NK-92 (cell line): Measurements from ENCODE around the gene RDH8.
"Not testable (repeated sequence)": the region's sequence is repeated elsewhere in the genome, so short reads cannot be mapped to it uniquely, and the experiment has no call there.

ENCODE experiments used
- DNase-seq: peaks from one replicate; lab custom pipeline; 2025; ENCODE audit not compliant: unreplicated experiment; lab: John Stamatoyannopoulos, UW

The RDH8 gene

DNA sequence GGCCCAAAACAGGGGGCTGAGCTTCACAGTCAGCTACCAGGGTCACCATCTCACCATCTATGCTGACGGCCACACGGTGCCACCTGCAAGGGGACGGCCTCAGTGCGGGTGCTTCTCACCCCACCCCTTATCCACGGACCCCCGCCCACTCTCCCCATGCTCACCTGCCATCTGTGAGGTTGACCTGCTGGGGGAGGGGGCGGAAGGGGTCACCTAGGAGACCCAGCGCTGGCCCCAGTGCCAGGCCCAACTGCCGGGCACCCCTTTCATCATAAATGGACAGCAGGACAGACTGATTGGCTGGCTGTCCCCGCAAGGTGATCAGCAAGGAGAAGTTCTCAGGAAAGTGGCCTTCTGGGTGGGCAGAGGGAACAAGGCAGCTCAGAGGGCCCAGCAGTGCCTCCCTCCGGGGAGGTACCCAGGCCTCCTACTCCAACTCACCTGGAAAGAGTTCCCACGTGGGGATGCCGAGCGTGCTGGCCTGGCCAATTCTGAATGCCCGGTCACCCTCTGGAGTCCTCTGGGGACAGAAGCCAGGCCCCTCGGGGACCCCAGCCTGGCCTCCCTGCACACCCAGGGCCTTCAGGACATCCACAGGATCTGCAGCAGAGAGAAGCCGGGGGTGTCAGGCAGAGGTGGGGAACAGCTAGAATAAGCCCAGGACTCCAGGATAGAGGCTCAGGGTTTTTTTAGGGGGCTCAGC lies 7.5 kb upstream of the RDH8 start:
- DNase-seq = no peak

- DNase-seq = no peak
These were observed 7.0 kb upstream of the RDH8 start for GRCh38 chr19:10006335-10006708.

DNA sequence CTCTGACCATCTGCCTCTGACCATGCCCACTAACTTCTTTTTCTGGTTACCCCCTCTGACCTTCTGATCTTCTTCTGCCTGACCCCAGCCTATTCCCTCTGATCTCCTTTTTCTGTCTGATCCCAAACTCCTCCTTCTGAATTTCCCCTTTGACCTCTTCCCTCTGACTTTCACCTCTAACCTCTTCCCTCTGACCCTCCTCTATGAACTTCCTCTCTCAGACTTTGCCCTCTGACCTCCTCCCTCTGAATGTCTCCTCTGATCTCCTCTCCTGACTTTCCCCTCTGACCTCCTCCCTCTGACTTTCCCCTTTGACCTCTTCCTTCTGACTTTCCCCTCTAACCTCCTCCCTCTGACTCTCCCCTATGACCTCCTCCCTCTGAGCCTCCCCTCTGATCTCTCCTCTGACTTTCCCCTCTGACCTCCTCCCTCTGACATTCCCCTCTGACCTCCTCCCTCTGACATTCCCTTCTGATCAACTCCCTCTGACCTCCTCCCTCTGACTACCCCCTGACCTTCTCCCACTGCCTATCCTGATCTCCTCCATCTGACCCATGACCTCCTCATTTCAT lies 6.4 kb upstream of the RDH8 start:
- DNase-seq = no peak

- DNase-seq = no peak
These were observed 5.7 kb upstream of the RDH8 start for GRCh38 chr19:10007371-10008183.

DNA sequence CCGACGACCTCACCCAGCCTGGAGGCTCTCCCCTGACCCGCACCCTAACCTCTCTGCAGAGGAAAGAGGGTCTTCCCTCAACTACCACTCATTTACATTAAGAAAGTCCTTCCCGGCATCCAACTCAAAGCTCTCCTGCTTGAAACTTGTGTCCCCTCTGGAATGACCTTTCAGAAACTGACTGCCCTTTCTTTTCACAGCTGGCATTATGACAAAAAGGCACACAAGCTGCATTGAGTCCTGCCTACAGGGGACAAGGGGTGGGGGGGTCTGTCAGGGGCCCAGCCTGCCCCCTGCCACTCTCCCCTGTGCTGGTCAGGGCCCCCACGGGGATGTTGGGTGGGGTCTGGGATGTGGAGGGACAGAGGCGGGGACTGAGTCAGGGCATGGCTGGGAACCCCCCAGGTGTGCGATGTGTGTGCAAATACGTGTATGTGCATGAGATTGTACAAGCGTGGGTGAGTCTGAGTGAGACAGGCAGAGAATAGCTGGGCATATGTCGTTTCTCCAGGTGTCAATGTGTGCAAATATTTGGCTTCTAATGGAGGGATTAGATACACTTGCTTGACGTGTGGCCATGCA lies 5.0 kb upstream of the RDH8 start:
- DNase-seq = no peak

GRCh38 chr19:10009714-10010224 lies 3.5 kb upstream of the RDH8 start:
- DNase-seq = no peak

DNA sequence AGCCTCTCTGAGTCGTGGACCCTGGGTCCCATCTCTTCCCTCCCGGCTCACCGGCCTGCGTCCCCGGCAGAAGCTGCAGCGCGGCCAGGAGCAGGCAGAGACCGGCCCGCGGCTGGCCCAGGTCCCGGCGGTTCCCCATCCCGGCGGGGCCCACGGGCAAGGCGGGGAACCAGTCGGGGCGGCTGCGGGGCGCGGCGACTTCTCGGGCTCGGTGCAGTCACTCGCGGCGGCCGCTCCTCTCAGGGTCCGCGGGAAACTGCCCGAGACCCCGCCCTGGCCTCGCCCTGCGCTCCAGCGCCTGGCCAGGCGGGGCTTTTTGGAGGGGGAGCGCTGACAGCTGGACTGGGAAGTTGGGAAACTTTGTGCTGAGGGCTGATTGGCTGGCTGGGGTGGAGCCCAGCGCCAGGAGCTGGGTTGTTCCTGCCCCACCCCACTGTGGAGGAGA lies 3.0 kb upstream of the RDH8 start, which contains the start of gene COL5A3:
COL5A3 (minus strand) TSS at position 258 of the 445 bp plus-strand sequence; CDS start at position 139, 119 bp downstream.
- no peak for DNase-seq

- DNase-seq = no peak
These were observed 2.3 kb upstream of the RDH8 start for GRCh38 chr19:10010939-10011338.

DNA sequence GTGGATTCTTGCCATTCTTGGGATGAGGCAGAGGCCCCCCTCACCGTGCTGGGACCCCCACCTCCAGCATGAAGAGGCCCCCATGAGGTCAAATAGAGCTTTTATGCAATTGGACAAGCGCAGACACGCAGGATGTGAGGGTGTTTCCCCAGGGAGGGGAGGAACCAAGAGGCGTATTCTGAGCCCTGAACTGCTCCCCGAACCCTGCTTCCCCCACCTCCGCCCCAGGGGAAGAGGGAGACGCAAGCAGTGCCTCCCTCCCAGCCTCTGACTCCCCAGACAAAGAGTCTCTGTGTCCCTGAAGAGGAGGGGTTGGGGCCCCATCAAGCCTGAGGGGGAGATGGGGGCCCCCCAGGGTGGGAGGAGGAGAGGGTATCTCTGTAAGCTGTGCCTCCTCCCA lies 1.3 kb upstream of the RDH8 start:
- DNase-seq = no peak

- no peak for DNase-seq
These were observed 743 bp downstream of the RDH8 start for GRCh38 chr19:10013834-10014618.

- DNase-seq = no peak
These were observed 5.0 kb downstream of the RDH8 start for GRCh38 chr19:10018263-10018662.

- no peak for DNase-seq
These were observed 5.5 kb downstream of the RDH8 start for GRCh38 chr19:10018786-10019185.

DNA sequence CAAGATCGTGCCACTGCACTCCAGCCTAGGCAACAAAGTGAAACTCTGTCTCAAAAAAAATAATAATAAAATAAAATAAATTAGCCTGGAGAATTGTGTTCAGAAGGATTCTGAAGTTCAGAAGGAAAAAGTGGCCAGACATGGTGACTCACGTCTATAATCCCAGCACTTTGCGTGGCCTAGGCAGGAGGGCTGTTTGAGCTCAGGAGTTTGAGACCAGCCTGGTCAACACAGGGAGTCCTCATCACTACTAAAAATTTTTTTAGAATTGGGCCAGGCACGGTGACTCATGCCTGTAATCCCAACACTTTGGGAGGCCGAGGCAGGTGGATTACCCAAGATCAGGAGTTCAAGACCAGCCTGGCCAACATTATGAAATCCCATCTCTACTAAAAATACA lies 6.0 kb downstream of the RDH8 start:
- no peak for DNase-seq

DNA sequence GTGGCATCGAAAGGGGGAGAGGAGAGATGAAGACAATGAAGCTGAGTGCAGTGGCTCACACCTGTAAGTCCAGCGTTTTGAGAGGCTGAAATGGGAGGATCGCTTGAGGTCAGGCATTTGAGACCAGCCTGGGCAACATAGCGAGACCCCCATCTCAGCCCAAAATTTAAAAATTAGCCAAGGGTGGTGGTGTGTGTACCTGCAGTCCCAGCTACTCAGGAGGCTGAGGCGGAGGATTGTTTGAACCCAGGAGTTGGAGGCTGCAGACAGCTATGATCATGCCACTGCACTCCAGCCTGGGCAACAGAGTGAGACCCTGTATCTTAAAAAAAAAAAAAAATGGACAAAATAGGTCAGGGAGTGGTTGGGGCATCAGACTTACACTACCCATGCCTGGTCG lies 7.6 kb downstream of the RDH8 start:
- no peak for DNase-seq

DNA sequence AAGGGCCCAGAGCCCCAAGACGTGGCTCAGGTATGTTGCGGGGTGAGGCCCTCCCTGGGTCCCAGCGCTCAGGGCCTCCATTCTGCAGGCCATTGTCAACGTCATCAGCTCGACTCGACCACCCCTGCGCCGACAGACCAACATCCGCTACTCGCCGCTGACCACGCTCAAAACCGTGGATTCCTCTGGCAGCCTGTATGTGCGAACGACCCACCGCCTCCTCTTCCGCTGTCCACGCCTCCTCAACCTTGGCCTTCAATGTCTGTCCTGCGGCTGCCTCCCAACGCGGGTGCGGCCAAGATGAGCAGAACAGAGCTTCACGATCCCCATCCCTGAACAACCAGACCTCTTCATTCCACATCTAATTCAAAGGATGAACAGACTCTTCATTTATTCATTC lies 8.2 kb downstream of the RDH8 start:
- DNase-seq = no peak

DNA sequence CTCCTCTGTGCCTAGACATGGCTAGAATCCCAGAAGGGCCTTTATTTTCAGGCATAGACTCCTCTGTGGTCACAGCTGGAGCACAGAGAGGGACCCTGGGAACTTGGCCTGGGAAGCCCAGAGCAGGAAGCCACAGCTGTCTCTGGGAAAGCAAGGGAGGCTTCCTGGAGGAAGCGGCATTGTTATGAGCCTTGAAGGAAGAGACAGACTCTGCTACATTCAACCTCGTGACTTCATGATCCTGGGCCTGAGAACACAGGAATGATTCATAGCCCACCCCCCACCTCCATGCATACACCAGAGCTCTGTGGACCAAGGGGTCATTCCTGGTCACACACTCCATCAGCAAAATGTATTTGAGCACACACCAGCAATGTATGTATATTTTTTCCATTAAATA lies 8.6 kb downstream of the RDH8 start:
- no peak for DNase-seq

DNA sequence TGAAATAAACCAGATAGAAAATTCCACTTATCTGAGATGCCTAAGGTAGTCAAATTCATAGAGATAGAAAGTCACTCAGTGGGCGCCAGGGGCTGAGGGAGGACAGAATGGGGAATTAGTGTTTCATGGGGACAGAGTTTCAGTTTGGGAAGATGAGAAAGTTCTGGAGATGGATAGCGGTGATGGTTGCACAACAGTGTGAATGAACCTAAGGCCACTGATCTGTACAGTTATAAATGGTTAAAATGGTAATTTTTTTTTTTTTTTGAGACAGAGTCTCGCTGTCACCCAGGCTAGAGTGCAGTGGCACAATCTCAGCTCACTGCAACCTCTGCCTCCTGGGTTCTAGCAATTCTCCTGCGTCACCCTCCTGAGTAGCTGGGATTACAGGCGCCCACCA lies 9.8 kb downstream of the RDH8 start:
- DNase-seq = not testable (repeated sequence)

DNA sequence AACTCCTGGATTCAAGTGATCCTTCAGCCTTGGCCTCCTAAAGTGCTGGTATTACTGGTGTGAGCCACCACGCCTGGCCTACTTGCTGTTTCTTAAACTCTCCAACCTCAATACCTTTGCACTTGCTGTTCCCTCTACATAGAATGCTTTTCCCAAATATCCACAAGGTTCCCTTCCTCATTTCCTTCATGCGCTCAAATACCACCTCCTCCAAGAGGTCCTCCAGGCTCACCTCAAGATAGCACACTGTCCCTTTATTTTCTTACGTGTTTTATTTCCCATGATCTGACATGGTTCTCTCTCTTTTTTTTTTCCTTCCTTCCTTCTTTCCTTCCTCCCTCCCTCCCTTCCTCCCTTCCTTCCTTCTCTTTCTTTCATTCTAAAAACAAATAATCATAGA lies 13.5 kb downstream of the RDH8 start:
- no peak for DNase-seq

DNA sequence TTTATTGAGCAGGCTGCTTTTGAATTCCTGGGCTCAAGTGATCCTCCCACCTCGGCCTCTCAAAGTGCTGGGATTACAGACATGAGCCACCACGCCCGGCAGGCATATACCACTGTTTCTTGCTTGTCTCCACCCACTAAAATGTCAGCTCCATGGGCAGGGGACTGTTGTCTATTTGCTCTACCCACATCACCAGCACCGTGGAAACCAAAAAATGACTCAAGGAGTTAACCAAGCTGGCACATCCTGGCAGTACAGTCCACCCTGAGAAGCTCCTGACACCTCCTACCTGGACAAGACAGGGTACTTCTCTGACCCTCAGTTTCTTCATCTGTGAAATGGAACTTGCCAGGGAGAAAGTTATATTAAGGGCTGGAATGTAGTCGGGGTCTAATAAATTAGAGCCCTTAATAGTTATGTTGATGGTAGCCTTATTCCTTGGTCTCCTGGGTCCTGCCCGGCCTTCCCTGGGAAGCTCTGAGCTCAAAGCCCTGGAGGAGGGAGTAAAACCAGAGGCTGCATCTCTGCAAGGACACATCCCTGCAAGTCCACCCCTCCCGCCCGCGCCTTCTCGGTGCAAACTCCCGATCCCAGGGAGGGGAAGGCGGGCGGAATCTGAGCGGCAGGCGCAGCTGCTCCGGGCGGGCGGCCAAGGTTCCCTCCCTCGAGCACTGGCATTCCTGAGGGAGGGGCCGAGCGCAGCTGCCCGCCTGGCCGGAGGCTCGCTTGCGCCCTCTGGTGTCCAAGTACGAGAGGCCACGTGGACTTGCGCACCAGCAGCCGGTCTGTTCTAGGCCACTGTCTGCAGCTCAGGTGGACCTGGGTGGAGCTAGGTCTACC lies 14.1 kb downstream of the RDH8 start:
- no peak for DNase-seq

- DNase-seq = no peak
These were observed 20.3 kb downstream of the RDH8 start for GRCh38 chr19:10033614-10034013.
